GM12873 (cell line): Measurements from ENCODE around the gene FAM161B.

Experiments
- TF ChIP-seq, protein P1 (sequence below): IDR thresholded peaks from 2 replicates; pipeline ENCODE4 v1.5.1; 2012; ENCODE audit warnings: low read depth, mild to moderate bottlenecking, moderate library complexity, low read length, control low read depth; ENCODE audit not compliant: insufficient read depth; ENCODE audit errors: missing control alignments

Gene FAM161B

GRCh38 chr14:73886449-73887317, 63.2 kb downstream of the FAM161B start, which contains the start of gene ZNF410:
TSS of gene ZNF410 (plus strand) at chr14:73886859. CDS start at chr14:73892176, 5,317 bp downstream.
- TF ChIP-seq, protein P1, sequence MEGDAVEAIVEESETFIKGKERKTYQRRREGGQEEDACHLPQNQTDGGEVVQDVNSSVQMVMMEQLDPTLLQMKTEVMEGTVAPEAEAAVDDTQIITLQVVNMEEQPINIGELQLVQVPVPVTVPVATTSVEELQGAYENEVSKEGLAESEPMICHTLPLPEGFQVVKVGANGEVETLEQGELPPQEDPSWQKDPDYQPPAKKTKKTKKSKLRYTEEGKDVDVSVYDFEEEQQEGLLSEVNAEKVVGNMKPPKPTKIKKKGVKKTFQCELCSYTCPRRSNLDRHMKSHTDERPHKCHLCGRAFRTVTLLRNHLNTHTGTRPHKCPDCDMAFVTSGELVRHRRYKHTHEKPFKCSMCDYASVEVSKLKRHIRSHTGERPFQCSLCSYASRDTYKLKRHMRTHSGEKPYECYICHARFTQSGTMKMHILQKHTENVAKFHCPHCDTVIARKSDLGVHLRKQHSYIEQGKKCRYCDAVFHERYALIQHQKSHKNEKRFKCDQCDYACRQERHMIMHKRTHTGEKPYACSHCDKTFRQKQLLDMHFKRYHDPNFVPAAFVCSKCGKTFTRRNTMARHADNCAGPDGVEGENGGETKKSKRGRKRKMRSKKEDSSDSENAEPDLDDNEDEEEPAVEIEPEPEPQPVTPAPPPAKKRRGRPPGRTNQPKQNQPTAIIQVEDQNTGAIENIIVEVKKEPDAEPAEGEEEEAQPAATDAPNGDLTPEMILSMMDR = no peak

- TF ChIP-seq, protein P1 = no peak
These were observed 65.3 kb downstream of the FAM161B start for GRCh38 chr14:73884438-73885190.
